ENCODE results near the gene MT3. TPM values are rescaled to one million over a fixed set of nuclear protein-coding genes. Genes with fewer than 3 reads are reported as not detected.

MT3 gene
- total and polyA plus RNA-seq, 5 experiments from 2014 or later: 1.8 to 19.9 (median 8.6) TPM

DNA sequence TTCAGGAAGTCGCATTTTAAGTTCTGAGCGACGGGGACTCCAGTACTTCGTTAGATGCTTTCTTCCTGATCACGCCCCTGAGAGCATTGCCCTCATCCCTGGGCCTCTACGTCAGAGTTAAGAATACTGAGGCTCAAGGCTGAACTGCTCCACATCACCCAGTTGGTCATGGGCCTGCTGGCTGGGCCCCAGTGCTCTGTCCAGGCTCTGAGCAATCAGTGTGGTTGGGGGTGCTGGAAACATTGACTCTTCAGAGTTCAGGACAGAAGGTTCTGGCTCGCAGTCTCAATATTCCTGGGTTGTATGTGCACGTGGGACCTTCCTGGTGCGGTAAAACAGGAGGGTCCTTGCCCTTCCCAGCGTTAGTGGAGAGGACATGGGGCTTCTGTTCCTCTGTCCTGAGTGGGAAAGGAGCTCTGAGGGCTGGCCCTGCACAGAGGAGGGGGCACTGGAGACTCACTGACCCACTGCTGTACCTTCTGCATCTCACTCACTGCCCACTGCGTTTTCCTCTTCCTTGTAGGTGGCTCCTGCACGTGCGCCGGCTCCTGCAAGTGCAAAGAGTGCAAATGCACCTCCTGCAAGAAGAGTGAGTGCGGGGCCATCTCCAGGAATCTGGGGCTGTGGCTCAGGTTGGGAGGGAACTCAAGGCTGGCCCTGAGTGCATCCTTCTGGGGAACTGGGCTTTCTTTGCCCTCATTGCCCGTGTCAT lies 36.8 kb downstream of the MT3 start:
- Mint-ChIP-seq H3K36me3 (peaks cover 0 to 2% (median 0%) of the 10 kb centered on the region in 3 donors), H3K4me3 (peak overlapping the region; percentile 83 to 95 (median 88))
- peak; percentile 42 to 43 for ATAC-seq

GRCh38 chr16:56626685-56627084 lies 37.4 kb downstream of the MT3 start:
- H3K27me3 Mint-ChIP-seq: peaks cover 4 to 27% (median 18%) of the 10 kb centered on the region in 5 donors
- H3K4me3 Mint-ChIP-seq: peak overlapping the region in 5 of 10 donors; percentile 22 to 95 (median 87)
- peaks cover 11 to 26% (median 19%) of the 10 kb centered on the region in 4 donors for H3K4me1 Mint-ChIP-seq
- H3K9me3 Mint-ChIP-seq: no peaks in the 10 kb centered on the region
- peaks cover 0 to 2% (median 0%) of the 10 kb centered on the region in 3 donors for H3K36me3 Mint-ChIP-seq
- no peak for DNase-seq
- no peak overlapping the region for H3K27ac Mint-ChIP-seq
- no peak for ATAC-seq
- POLR2A ChIA-PET: interaction anchor here (6.7 kb wide), 1 partner anchor 16 kb away, joined by 50 read pairs; the partner anchor contains the start of gene MT2A

More for the DNA sequence above, 36.8 kb downstream of the MT3 start:
- Mint-ChIP-seq H3K27me3 (peaks cover 3 to 22% (median 12%) of the 10 kb centered on the region in 5 donors), H3K4me1 (peaks cover 10 to 22% (median 17%) of the 10 kb centered on the region in 4 donors), H3K27ac (peak overlapping the region in 9 of 10 donors; percentile 52 to 90 (median 83)), H3K9me3 (no peaks in the 10 kb centered on the region)
- POLR2A ChIA-PET: interaction anchor here (1.1 to 6.7 kb wide), 3 partner anchors 16 to 18 kb away, joined by 3 to 50 read pairs (median 6); partner anchors contain the start of gene MT2A
- no peak for DNase-seq

DNA sequence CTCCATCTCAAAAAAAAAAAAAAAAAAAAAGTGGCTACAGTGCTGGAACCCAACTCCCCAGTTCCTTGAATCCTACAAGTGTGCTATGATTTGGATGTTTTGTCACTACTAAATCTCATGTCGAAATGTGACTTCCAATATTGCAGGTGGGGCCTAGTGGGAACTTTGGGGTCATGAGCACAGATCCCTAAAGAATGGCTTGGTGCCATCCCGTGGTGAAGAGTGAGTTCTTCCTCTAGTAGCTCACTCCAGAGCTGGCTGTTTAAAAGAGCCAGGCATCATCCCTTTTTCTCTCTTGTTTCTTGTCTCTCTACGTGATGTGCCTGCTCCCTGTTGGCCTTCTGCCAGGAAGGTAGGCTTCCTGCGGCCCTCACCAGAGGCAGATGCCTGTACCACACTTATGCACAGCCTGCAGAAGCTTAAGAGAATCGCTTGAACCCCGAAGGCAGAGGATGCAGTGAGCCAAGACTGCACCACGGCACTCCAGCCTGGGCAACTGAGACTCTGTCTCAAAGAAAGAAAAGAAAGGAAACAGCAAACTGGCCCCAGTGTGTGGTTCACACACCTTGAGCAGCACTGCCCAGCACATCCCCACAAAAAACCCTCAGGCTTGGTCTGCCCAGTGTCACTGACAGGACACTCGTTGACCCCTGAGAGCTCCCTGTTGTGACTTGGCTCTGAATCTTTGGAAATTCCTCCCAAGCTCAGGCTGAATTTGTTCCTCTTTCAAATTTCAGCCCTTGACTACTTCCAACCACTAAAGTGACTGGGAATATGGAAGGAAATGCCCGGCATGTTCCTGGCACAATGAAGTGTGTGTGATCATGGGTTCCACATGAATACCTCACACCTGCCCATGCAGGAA lies 39.4 kb downstream of the MT3 start:
- Mint-ChIP-seq H3K9me3 (no peaks in the 10 kb centered on the region), H3K4me3 (no peak overlapping the region), H3K4me1 (peaks cover 15 to 37% (median 29%) of the 10 kb centered on the region in 4 donors), H3K27ac (peak overlapping the region in 1 of 10 donors; percentile 40), H3K36me3 (peaks cover 0 to 2% (median 2%) of the 10 kb centered on the region in 3 donors), H3K27me3 (peaks cover 14 to 48% (median 35%) of the 10 kb centered on the region in 5 donors)
- POLR2A ChIA-PET: interaction anchor here (0.8 to 1.1 kb wide), 2 partner anchors 11 to 72 kb away, joined by 4 to 7 read pairs; no protein-coding TSS in a partner anchor
- ATAC-seq (no peak), DNase-seq (no peak)

DNA sequence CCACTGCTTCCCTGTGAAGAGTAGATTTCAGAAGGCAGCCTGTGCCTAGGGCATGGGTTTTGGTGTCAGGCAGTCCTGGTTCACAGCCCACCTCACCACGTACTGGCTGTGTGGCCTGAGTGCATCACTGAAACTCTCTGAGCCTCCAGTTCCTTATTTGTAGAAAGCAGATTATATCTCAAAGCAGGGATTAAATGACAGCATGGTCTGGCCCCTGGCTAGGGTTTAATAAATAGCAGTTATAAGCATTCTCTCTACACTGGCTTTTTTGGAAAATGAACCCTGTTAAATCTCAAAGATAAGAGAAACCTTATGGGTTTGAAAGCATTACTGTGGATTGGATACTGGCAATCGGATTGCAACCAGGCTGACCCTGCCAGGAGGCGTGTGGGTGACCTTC lies 40.2 kb downstream of the MT3 start:
- no peak overlapping the region for H3K4me3 Mint-ChIP-seq
- peaks cover 0 to 2% (median 2%) of the 10 kb centered on the region in 3 donors for H3K36me3 Mint-ChIP-seq
- POLR2A ChIA-PET: no interaction called here
- peaks cover 21 to 56% (median 40%) of the 10 kb centered on the region in 5 donors for H3K27me3 Mint-ChIP-seq
- H3K9me3 Mint-ChIP-seq: no peaks in the 10 kb centered on the region
- ATAC-seq: no peak
- DNase-seq: no peak
- peaks cover 15 to 39% (median 29%) of the 10 kb centered on the region in 4 donors for H3K4me1 Mint-ChIP-seq
- H3K27ac Mint-ChIP-seq: no peak overlapping the region

DNA sequence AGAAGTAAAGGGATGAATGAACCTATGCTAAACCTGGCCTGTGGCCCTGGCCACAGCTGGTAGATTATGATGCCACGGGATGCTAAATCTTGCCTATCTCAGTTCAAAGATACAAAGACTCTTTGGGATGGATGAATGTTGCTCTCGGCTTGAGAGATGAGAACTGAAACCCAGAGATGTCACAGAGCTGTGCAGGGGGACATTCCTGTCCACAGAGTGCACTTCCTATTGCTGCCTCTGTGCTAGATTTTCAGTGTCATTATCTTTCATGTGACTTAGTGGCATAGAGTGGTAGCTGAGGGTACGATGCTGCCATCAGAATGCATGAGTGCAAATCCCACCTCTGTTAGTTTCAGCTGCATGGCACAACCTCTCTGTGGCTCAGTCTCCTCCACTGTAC lies 40.8 kb downstream of the MT3 start:
- H3K4me3 Mint-ChIP-seq: no peak overlapping the region
- H3K4me1 Mint-ChIP-seq: peaks cover 18 to 42% (median 30%) of the 10 kb centered on the region in 4 donors
- H3K27ac Mint-ChIP-seq: no peak overlapping the region
- no peak for DNase-seq
- no peak for ATAC-seq
- no peaks in the 10 kb centered on the region for H3K9me3 Mint-ChIP-seq
- peaks cover 27 to 62% (median 41%) of the 10 kb centered on the region in 5 donors for H3K27me3 Mint-ChIP-seq
- POLR2A ChIA-PET: interaction anchor here (0.7 to 1.1 kb wide), 2 partner anchors 24 to 61 kb away, joined by 3 read pairs; no protein-coding TSS in a partner anchor
- peaks cover 0 to 2% (median 2%) of the 10 kb centered on the region in 3 donors for H3K36me3 Mint-ChIP-seq

- DNase-seq (no peak), ATAC-seq (no peak)
- peaks cover 31 to 73% (median 43%) of the 10 kb centered on the region in 5 donors for H3K27me3 Mint-ChIP-seq
- H3K9me3 Mint-ChIP-seq: no peaks in the 10 kb centered on the region
- peaks cover 17 to 40% (median 30%) of the 10 kb centered on the region in 4 donors for H3K4me1 Mint-ChIP-seq
- POLR2A ChIA-PET: interaction anchor here (0.6 to 1.5 kb wide), 2 partner anchors 14 to 449 kb away, joined by 3 to 4 read pairs; no protein-coding TSS in a partner anchor
- peak overlapping the region in 7 of 10 donors; percentile 69 to 90 (median 82) for H3K4me3 Mint-ChIP-seq
- H3K27ac Mint-ChIP-seq: no peak overlapping the region
- H3K36me3 Mint-ChIP-seq: peaks cover 0 to 2% (median 2%) of the 10 kb centered on the region in 3 donors
Observed at GRCh38 chr16:56631197-56631596, 41.9 kb downstream of the MT3 start.

- POLR2A ChIA-PET: interaction anchor here (0.6 to 1.5 kb wide), 2 partner anchors 13 to 449 kb away, joined by 3 to 4 read pairs; no protein-coding TSS in a partner anchor
- no peaks in the 10 kb centered on the region for H3K9me3 Mint-ChIP-seq
- peaks cover 18 to 40% (median 32%) of the 10 kb centered on the region in 4 donors for H3K4me1 Mint-ChIP-seq
- ATAC-seq: no peak
- peak overlapping the region; percentile 67 to 90 (median 81) for H3K4me3 Mint-ChIP-seq
- DNase-seq: no peak
- H3K27me3 Mint-ChIP-seq: peaks cover 31 to 78% (median 49%) of the 10 kb centered on the region in 5 donors
- no peak overlapping the region for H3K27ac Mint-ChIP-seq
- peaks cover 0 to 2% (median 2%) of the 10 kb centered on the region in 3 donors for H3K36me3 Mint-ChIP-seq
Observed at GRCh38 chr16:56631832-56632155, 42.5 kb downstream of the MT3 start.

DNA sequence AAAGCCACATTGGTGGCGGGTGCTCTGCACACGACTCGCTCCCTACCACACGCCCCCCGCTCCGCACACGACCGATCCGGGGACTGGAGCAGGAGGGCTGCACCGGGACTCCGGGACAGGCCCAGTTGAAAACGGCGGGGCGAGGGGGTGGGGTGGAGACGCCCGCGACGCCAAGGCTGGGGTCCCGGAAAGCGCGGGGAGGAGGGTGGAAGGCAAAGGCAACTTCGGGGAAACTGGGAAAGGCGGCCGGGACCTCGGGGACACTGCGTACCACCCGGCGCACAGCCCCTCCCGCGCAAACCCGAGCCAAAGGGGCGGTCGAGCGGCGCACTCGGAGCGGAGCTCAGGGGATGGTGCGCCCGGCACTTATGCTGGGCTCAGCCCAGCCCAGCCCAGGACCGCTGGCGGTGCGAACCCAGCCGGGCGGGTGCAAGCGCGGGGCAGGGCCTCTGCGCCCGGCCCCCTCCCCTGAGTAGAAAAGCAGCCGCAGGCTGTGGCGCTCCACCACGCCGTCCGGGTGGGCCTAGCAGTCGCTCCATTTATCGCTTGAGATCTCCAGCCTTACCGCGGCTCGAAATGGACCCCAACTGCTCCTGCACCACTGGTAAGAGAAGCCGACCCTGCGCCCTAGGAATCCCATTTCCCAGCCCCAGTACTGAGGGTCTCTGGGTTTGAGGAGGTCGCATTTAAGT lies 43.0 kb downstream of the MT3 start, which contains the start of gene MT1M:
Gene MT1M (plus strand): TSS at position 504 of the 692 bp plus-strand sequence. CDS start 73 bp downstream, at position 577.
- Mint-ChIP-seq H3K9me3 (no peaks in the 10 kb centered on the region), H3K4me1 (peaks cover 18 to 43% (median 33%) of the 10 kb centered on the region in 4 donors), H3K36me3 (peaks cover 0 to 2% (median 0%) of the 10 kb centered on the region in 3 donors), H3K27ac (peak within 1 kb of the TSS in 1 of 10 donors; percentile 57), H3K4me3 (peak within 1 kb of the TSS; percentile 67 to 90 (median 81)), H3K27me3 (peaks cover 35 to 84% (median 53%) of the 10 kb centered on the region in 5 donors)
- no peak for DNase-seq
- peak; percentile 34 to 62 for ATAC-seq
- POLR2A ChIA-PET: interaction anchor here (1.4 to 1.5 kb wide), 2 partner anchors 13 to 24 kb away, joined by 3 to 4 read pairs; partner anchors contain the start of gene MT2A

DNA sequence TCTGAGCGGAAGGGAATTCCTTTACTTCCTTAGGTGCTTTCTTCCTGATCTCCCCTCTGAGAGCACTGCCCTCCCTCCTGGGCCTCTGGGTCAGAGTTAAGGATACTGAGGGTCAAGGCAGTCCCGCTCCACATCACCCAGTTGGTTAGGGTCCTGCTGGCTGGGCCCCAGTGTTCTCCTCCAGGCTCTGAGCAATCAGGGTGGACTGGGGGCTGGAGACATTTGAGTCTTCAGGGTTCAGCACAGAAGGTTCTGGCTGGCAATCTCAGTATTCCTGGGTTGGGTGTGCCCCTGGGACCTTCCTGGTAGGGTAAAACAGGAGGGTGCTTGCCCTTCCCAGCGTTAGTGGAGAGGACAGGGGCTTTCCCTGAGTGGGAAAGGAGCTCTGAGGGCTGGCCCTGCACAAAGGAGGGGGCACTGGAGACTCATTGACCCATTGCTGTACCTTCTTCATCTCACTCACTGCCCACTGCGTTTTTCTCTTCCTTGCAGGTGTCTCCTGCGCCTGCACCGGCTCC lies 43.6 kb downstream of the MT3 start:
- peaks cover 21 to 46% (median 37%) of the 10 kb centered on the region in 4 donors for H3K4me1 Mint-ChIP-seq
- ATAC-seq: no peak
- POLR2A ChIA-PET: interaction anchor here (1.4 kb wide), 1 partner anchor 25 kb away, joined by 3 read pairs; the partner anchor contains the start of gene MT2A
- no peaks in the 10 kb centered on the region for H3K9me3 Mint-ChIP-seq
- H3K27ac Mint-ChIP-seq: peak overlapping the region in 1 of 10 donors; percentile 57
- peak overlapping the region in 9 of 10 donors; percentile 53 to 84 (median 63) for H3K4me3 Mint-ChIP-seq
- DNase-seq: no peak
- H3K27me3 Mint-ChIP-seq: peaks cover 40 to 90% (median 58%) of the 10 kb centered on the region in 5 donors
- H3K36me3 Mint-ChIP-seq: peaks cover 0 to 2% (median 0%) of the 10 kb centered on the region in 3 donors

DNA sequence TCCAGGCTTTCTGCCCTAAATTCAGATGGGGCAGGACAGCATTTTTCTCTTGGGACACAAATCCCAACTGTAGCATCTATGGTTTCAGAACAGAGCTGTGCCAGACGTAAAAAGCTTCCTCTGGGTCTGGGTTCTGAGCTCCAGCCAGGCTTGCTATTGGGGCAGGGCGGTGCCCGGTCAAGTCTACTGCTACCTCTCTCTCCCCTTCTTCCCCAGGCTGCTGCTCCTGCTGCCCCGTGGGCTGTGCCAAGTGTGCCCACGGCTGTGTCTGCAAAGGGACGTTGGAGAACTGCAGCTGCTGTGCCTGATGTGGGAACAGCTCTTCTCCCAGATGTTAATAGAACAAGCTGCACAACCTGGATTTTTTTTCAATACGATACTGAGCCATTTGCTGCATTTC lies 44.2 kb downstream of the MT3 start:
- ATAC-seq (no peak), DNase-seq (no peak)
- H3K27ac Mint-ChIP-seq: no peak overlapping the region
- peaks cover 41 to 93% (median 61%) of the 10 kb centered on the region in 5 donors for H3K27me3 Mint-ChIP-seq
- peak overlapping the region in 3 of 10 donors; percentile 15 to 81 (median 34) for H3K4me3 Mint-ChIP-seq
- H3K36me3 Mint-ChIP-seq: peaks cover 0 to 2% (median 0%) of the 10 kb centered on the region in 3 donors
- peaks cover 23 to 51% (median 41%) of the 10 kb centered on the region in 4 donors for H3K4me1 Mint-ChIP-seq
- POLR2A ChIA-PET: interaction anchor here (1.4 kb wide), 2 partner anchors 16 to 25 kb away, joined by 3 to 4 read pairs; partner anchors contain the start of gene MT2A
- no peaks in the 10 kb centered on the region for H3K9me3 Mint-ChIP-seq
